ENCODE measurements around the gene DOCK3.

DNA sequence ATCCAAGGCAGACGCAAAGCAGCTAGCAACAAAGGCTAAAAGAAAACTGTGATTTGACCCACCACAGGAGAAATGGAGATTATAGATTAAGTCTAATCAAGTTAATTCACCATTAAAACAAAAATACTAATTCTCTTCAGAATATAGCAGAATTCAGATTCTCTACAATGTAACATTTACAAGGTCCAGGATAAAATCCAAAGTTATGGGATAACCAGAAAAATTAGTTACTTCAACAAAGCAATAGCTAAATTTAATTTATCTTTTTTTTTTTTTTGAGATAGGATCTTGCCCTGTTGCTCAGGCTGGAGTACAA, 425.8 kb downstream of the DOCK3 start:
- no peak for TF ChIP-seq POLR2AphosphoS5 (IDR thresholded peaks at IDR 0.05)
- TF ChIP-seq CTCF (IDR thresholded peaks at IDR 0.05): no peak
- no peak for TF ChIP-seq EP300 (IDR thresholded peaks at IDR 0.05)
